H9 (cell line): ENCODE measurements around the gene CLMN. TPM values are rescaled to one million over a fixed set of nuclear protein-coding genes. Genes with fewer than 3 reads are reported as not detected.

ENCODE experiments used
- DNase-seq: peaks from one replicate; pipeline ENCODE4 v3.0.0-alpha.2; 2017
- H2AFZ ChIP-seq: one replicate; pipeline ENCODE4 v1.6.1; 2013; ENCODE audit warnings: mild to moderate bottlenecking, low read length, control low read depth, moderate library complexity
- H2AK5ac ChIP-seq: 2 replicates; pipeline ENCODE4 v1.6.1; 2013; ENCODE audit warnings: low read length, control low read depth, mixed read lengths; ENCODE audit not compliant: insufficient read length
- H2BK120ac ChIP-seq: one replicate; pipeline ENCODE4 v1.6.1; 2013; ENCODE audit warnings: low read depth, mild to moderate bottlenecking, low read length, control low read depth, inconsistent platforms; ENCODE audit not compliant: poor library complexity, severe bottlenecking
- H2BK12ac ChIP-seq: 2 replicates; pipeline ENCODE4 v1.6.1; 2013; ENCODE audit warnings: low read length, control low read depth, mixed read lengths, low read depth; ENCODE audit not compliant: insufficient read length
- H2BK15ac ChIP-seq: 2 replicates; pipeline ENCODE4 v1.6.1; 2013; ENCODE audit warnings: low read depth, low read length, control low read depth
- H2BK20ac ChIP-seq: one replicate; pipeline ENCODE4 v1.6.1; 2013; ENCODE audit warnings: low read depth, mild to moderate bottlenecking, low read length, control low read depth, inconsistent platforms; ENCODE audit not compliant: poor library complexity, severe bottlenecking
- H2BK5ac ChIP-seq: 2 replicates; pipeline ENCODE4 v1.6.1; 2013; ENCODE audit warnings: low read length, control low read depth, mixed read lengths; ENCODE audit not compliant: insufficient read length
- H3K14ac ChIP-seq: 2 replicates; pipeline ENCODE4 v1.6.1; 2013; ENCODE audit warnings: low read length, control low read depth; ENCODE audit not compliant: insufficient read depth
- H3K18ac ChIP-seq: 2 replicates; pipeline ENCODE4 v1.6.1; 2013; ENCODE audit warnings: low read depth, mild to moderate bottlenecking, mixed read lengths, low read length, control low read depth; ENCODE audit not compliant: insufficient read length
- H3K23ac ChIP-seq: 2 replicates; pipeline ENCODE4 v1.6.1; 2013; ENCODE audit warnings: low read length, control low read depth, mixed read lengths, low read depth; ENCODE audit not compliant: insufficient read length
- H3K23me2 ChIP-seq: 2 replicates; pipeline ENCODE4 v1.6.1; 2013; ENCODE audit warnings: low read depth, mild to moderate bottlenecking, mixed read lengths, low read length, control low read depth; ENCODE audit not compliant: insufficient read length, poor library complexity, severe bottlenecking
- H3K27ac ChIP-seq: 2 replicates; pipeline ENCODE4 v1.5.1; 2013; ENCODE audit warnings: low read length, control low read depth, mixed read lengths, low read depth; ENCODE audit not compliant: insufficient read length
- H3K27me3 ChIP-seq: 2 replicates; pipeline ENCODE4 v1.6.1; 2013; ENCODE audit warnings: low read length, control low read depth, inconsistent platforms; ENCODE audit not compliant: insufficient read depth
- H3K4ac ChIP-seq: 2 replicates; pipeline ENCODE4 v1.6.1; 2013; ENCODE audit warnings: low read depth, mild to moderate bottlenecking, control low read depth, inconsistent platforms, low read length, moderate library complexity
- H3K4me1 ChIP-seq: 2 replicates; pipeline ENCODE4 v1.6.1; 2013; ENCODE audit warnings: low read length, control low read depth, inconsistent platforms; ENCODE audit not compliant: insufficient read depth
- H3K4me2 ChIP-seq: 2 replicates; pipeline ENCODE4 v1.6.1; 2013; ENCODE audit warnings: low read length, control low read depth, mixed read lengths; ENCODE audit not compliant: insufficient read length, insufficient read depth
- H3K56ac ChIP-seq: 2 replicates; pipeline ENCODE4 v1.6.1; 2013; ENCODE audit warnings: low read depth, mild to moderate bottlenecking, mixed read lengths, low read length, control low read depth; ENCODE audit not compliant: insufficient read length
- H3K79me1 ChIP-seq: 2 replicates; pipeline ENCODE4 v1.6.1; 2013; ENCODE audit warnings: low read depth, mild to moderate bottlenecking, moderate library complexity, low read length, control low read depth, inconsistent platforms; ENCODE audit not compliant: insufficient read depth, poor library complexity, severe bottlenecking
- H3K79me2 ChIP-seq: 2 replicates; pipeline ENCODE4 v1.6.1; 2013; ENCODE audit warnings: low read length, control low read depth, inconsistent platforms; ENCODE audit not compliant: insufficient read depth
- H3K9ac ChIP-seq: 2 replicates; pipeline ENCODE4 v1.6.1; 2013; ENCODE audit warnings: low read length, control low read depth, mixed read lengths; ENCODE audit not compliant: insufficient read length; ENCODE audit errors: extremely low read depth
- H3K9me3 ChIP-seq: one replicate; pipeline ENCODE4 v1.6.1; 2013; ENCODE audit warnings: low read depth, low read length, inconsistent platforms; ENCODE audit not compliant: control insufficient read depth
- H3T11ph ChIP-seq: one replicate; pipeline ENCODE4 v1.6.1; 2013; ENCODE audit warnings: mild to moderate bottlenecking, low read length, control low read depth, inconsistent platforms
- H4K20me1 ChIP-seq: one replicate; pipeline ENCODE4 v1.6.1; 2013; ENCODE audit not compliant: control insufficient read depth, insufficient read length, insufficient read depth
- H4K5ac ChIP-seq: 2 replicates; pipeline ENCODE4 v1.6.1; 2013; ENCODE audit warnings: low read depth, mild to moderate bottlenecking, mixed read lengths, low read length, control low read depth; ENCODE audit not compliant: insufficient read length
- H4K8ac ChIP-seq: replicated peaks from 2 replicates; pipeline ENCODE4 v1.6.1; 2013; ENCODE audit warnings: low read length, control low read depth, mixed read lengths, low read depth; ENCODE audit not compliant: insufficient read length
- H4K91ac ChIP-seq: 2 replicates; pipeline ENCODE4 v1.6.1; 2013; ENCODE audit warnings: low read depth, mild to moderate bottlenecking, moderate library complexity, mixed read lengths, low read length, control low read depth; ENCODE audit not compliant: insufficient read length
- H3K27ac Mint-ChIP-seq, 3 experiments: 2 replicates in 2 of 3; 3 replicates in 1 of 3; pipeline ENCODE4 v1.8.0; 2020 to 2021; ENCODE audit warnings: mixed read lengths in 3 of 3, mild to moderate bottlenecking in 1 of 3, moderate library complexity in 1 of 3
- H3K27me3 Mint-ChIP-seq: 2 replicates; pipeline ENCODE4 v1.8.0; 2021; ENCODE audit warnings: low read depth, mild to moderate bottlenecking, moderate library complexity, mixed read lengths
- H3K36me3 Mint-ChIP-seq, 3 experiments: 2 replicates in 2 of 3; 3 replicates in 1 of 3; pipeline ENCODE4 v1.8.0; 2020 to 2021; ENCODE audit warnings: low read depth in 3 of 3, mixed read lengths in 3 of 3; ENCODE audit not compliant: insufficient read depth in 1 of 3
- H3K4me1 Mint-ChIP-seq, 2 experiments: 2 replicates each; pipeline ENCODE4 v1.8.0; 2020; ENCODE audit warnings: mixed read lengths in 2 of 2
- H3K4me3 Mint-ChIP-seq, 2 experiments: 2 replicates in 1 of 2; 3 replicates in 1 of 2; pipeline ENCODE4 v1.8.0; 2020 to 2021; ENCODE audit warnings: mild to moderate bottlenecking in 2 of 2, mixed read lengths in 2 of 2, moderate library complexity in 1 of 2
- H3K9me3 Mint-ChIP-seq, 2 experiments: 2 replicates in 1 of 2; 3 replicates in 1 of 2; pipeline ENCODE4 v1.8.0; 2020; ENCODE audit warnings: mild to moderate bottlenecking in 2 of 2, mixed read lengths in 2 of 2, moderate library complexity in 1 of 2
- WGBS: extraction: QIAGEN DNeasy Blood & Tissue Kit; methylation state at CpG from one replicate; pipeline ENCODE4 v1.1.7; 2013; ENCODE audit warnings: missing lambda C conversion rate, low lambda C conversion rate, mixed read lengths; ENCODE audit not compliant: insufficient read length; ENCODE audit errors: extremely low coverage; 5-methylcytosine and 5-hydroxymethylcytosine counted together
- total RNA-seq: library from RNA; stranded (reverse); gene quantifications from 2 replicates; pipeline ENCODE4 v1.2.1, GENCODE V29; 2021
- TF ChIP-seq, protein P1 (sequence below): fragments of 200-600 bp; sonication (generic); conservative IDR thresholded peaks from 3 replicates; pipeline ENCODE4 v1.8.0; 2021; ENCODE audit warnings: antibody characterized with exemption, mild to moderate bottlenecking

Gene CLMN
- total RNA-seq, 1 experiment from 2014 or later: 7.6 TPM

- H3K18ac ChIP-seq: no peak overlapping the region
- H3T11ph ChIP-seq: no peak overlapping the region
- no peak overlapping the region for H2BK12ac ChIP-seq
- H2AK5ac ChIP-seq: no peak overlapping the region
- Mint-ChIP-seq H3K4me3 (peak overlapping the region in 1 of 2 experiments; percentile 34; a peak in 1 of 5 replicates), H3K36me3 (peaks cover 1 to 17% (median 13%) of the 10 kb centered on the region in 3 experiments; a peak in 5 of 7 replicates), H3K9me3 (no peaks in the 10 kb centered on the region), H3K4me1 (peaks cover 52 to 64% of the 10 kb centered on the region in 2 experiments), H3K27ac (peak overlapping the region in 2 of 3 experiments; percentile 28 to 53; a peak in 4 of 7 replicates), H3K27me3 (no peaks in the 10 kb centered on the region)
- no peak overlapping the region for H3K23ac ChIP-seq
- no peaks in the 10 kb centered on the region for H4K20me1 ChIP-seq
- H3K4me1 ChIP-seq: peaks cover 2% of the 10 kb centered on the region; the same call in 1 of the 2 replicates
- no peak overlapping the region for H3K9ac ChIP-seq
- TF ChIP-seq, protein P1, sequence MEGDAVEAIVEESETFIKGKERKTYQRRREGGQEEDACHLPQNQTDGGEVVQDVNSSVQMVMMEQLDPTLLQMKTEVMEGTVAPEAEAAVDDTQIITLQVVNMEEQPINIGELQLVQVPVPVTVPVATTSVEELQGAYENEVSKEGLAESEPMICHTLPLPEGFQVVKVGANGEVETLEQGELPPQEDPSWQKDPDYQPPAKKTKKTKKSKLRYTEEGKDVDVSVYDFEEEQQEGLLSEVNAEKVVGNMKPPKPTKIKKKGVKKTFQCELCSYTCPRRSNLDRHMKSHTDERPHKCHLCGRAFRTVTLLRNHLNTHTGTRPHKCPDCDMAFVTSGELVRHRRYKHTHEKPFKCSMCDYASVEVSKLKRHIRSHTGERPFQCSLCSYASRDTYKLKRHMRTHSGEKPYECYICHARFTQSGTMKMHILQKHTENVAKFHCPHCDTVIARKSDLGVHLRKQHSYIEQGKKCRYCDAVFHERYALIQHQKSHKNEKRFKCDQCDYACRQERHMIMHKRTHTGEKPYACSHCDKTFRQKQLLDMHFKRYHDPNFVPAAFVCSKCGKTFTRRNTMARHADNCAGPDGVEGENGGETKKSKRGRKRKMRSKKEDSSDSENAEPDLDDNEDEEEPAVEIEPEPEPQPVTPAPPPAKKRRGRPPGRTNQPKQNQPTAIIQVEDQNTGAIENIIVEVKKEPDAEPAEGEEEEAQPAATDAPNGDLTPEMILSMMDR: no peak
- no peak overlapping the region for H4K5ac ChIP-seq
- H3K79me1 ChIP-seq: peaks cover 3% of the 10 kb centered on the region
- no peaks in the 10 kb centered on the region for H3K23me2 ChIP-seq
- no peak overlapping the region for H4K91ac ChIP-seq
- H4K8ac ChIP-seq: no peak overlapping the region
- no peak overlapping the region for H2BK15ac ChIP-seq
- no CpG with 5 or more reads among the region's 1 CpG for WGBS
- H2BK20ac ChIP-seq: no peak overlapping the region
- H3K4me2 ChIP-seq: no peak overlapping the region
- peaks cover 3% of the 10 kb centered on the region; the same call in 1 of the 2 replicates for H3K79me2 ChIP-seq
- no peak overlapping the region for H3K56ac ChIP-seq
- no peak overlapping the region for H2BK5ac ChIP-seq
- H2BK120ac ChIP-seq: no peak overlapping the region
- no peak overlapping the region for H3K4ac ChIP-seq
- no peaks in the 10 kb centered on the region for H3K9me3 ChIP-seq
- no peak overlapping the region for H2AFZ ChIP-seq
- no peak overlapping the region for H3K14ac ChIP-seq
- H3K27me3 ChIP-seq: no peaks in the 10 kb centered on the region
- no peak for DNase-seq
- no peak overlapping the region for H3K27ac ChIP-seq
Observed at GRCh38 chr14:95136631-95137030, 183.1 kb downstream of the CLMN start.
